Activated CD4-positive, alpha-beta memory T cell treated with anti-CD3 and anti-CD28 coated beads, Interleukin-2, amount 10 ng/mL, durations not matched to agents 7 days and 5 days (primary cell): ENCODE data around the gene PRR3. TPM values are rescaled to one million over a fixed set of nuclear protein-coding genes. Genes with fewer than 3 reads are reported as not detected.

ENCODE experiments used
- CTCF ChIA-PET: fragments of 350-600 bp; sonication (Branson Sonifier 250); formaldehyde crosslinking; loops from one replicate; lab custom pipeline; 2021; ENCODE audit warnings: antibody characterized with exemption, inconsistent platforms; lab: Charles Lee
- POLR2A ChIA-PET: fragments of 350-600 bp; sonication (Branson Sonifier 250); formaldehyde crosslinking; loops from one replicate; lab custom pipeline; 2021; ENCODE audit warnings: antibody characterized with exemption; lab: Charles Lee
- DNase-seq: peaks from one replicate; pipeline ENCODE4 v3.0.0-alpha.2; 2020
- H3K27ac Mint-ChIP-seq: one replicate; pipeline ENCODE4 v1.8.0; 2021; ENCODE audit warnings: mild to moderate bottlenecking, mixed read lengths
- H3K27me3 Mint-ChIP-seq: one replicate; pipeline ENCODE4 v1.8.0; 2021; ENCODE audit warnings: mixed read lengths
- H3K36me3 Mint-ChIP-seq: one replicate; pipeline ENCODE4 v1.8.0; 2021; ENCODE audit warnings: low read depth, mixed read lengths
- H3K4me1 Mint-ChIP-seq: one replicate; pipeline ENCODE4 v1.8.0; 2021; ENCODE audit warnings: mixed read lengths
- H3K4me3 Mint-ChIP-seq: one replicate; pipeline ENCODE4 v1.8.0; 2021; ENCODE audit warnings: mild to moderate bottlenecking, mixed read lengths
- H3K9me3 Mint-ChIP-seq: one replicate; pipeline ENCODE4 v1.8.0; 2021; ENCODE audit warnings: mixed read lengths
- total RNA-seq, 2 experiments: library from RNA; stranded (reverse); gene quantifications; one replicate each; pipeline ENCODE4 v1.2.3, GENCODE V29; 2021

Gene PRR3
- total RNA-seq, 2 experiments from 2014 or later: 15.3 TPM

DNA sequence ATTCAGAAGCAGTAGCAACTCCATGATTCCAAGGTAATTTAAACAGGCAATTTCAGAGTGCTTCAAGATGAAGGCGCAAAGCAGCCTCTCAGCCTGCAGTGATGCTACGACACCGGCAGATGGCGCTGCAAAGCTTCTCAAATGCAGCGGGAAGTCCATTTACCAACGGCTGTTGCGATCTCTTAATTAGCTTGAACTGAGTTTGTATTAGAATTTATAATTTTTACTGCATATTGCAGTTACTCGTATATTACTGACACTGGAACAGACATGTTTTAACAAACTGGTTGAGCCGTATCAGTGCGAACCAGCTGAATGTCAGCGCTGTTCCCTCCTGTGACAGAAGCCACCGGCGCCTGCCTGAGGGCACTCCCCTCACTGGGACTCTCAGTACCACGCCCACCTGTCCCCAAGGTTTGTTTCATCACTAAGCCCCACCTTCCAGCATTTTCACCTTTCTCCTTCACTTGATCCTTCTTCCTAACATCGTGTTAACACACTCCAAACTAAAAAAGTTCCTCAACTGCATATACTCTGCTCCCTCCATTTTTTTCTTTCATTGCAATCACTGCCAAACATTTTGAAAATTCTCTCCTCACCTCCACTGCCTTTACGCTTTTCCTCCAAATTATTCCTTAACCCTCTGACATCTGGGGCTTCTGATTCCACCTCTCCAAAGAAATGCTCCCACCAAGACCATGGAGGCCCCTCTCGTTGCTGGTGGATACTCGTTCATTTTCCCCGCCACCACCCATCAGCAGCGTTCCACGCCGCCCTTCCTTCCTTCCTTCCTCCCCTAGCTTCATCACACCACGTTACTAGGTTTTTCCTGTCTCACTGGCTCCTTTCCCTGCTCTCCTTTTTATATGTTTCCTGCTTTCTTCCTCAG is 15.3 kb upstream of the PRR3 start:
- H3K27ac Mint-ChIP-seq: peak overlapping the region; percentile 77
- POLR2A ChIA-PET: interaction anchor here (0.6 to 7.9 kb wide), 23 partner anchors 10 to 190 kb away, joined by 3 to 119 read pairs (median 7); partner anchors contain the start of genes ABCF1, GNL1, MRPS18B and PPP1R10
- no peaks in the 10 kb centered on the region for H3K27me3 Mint-ChIP-seq
- H3K9me3 Mint-ChIP-seq: no peaks in the 10 kb centered on the region
- H3K4me3 Mint-ChIP-seq: peak overlapping the region; percentile 75
- H3K36me3 Mint-ChIP-seq: peaks cover 13% of the 10 kb centered on the region
- DNase-seq: peak; percentile 83
- H3K4me1 Mint-ChIP-seq: peaks cover 34% of the 10 kb centered on the region
- CTCF ChIA-PET: interaction anchor here (0.6 to 16.0 kb wide), 44 partner anchors 10 to 546 kb away, joined by 3 to 267 read pairs (median 7); partner anchors contain the start of genes ABCF1, DHX16, GNL1 and IER3

DNA sequence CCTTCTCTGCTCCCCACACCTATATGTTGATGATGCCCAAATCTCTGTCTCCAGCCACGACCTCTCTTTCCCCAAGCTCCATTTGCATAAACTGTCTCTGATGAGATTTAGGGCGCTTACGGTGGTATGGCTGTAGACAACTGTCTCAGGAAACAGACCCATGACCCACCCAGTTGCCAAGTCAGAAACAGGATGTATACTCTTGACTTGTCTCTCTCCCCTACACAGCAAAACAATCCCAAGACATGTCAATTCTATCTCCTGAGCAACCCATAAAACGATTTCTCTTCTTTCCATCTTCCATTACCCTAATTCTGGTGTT is 14.7 kb upstream of the PRR3 start:
- CTCF ChIA-PET: interaction anchor here (0.7 to 16.0 kb wide), 28 partner anchors 9 to 368 kb away, joined by 3 to 267 read pairs (median 10); partner anchors contain the start of genes ABCF1, GNL1, IER3 and MRPS18B
- peak overlapping the region; percentile 75 for H3K4me3 Mint-ChIP-seq
- no peaks in the 10 kb centered on the region for H3K27me3 Mint-ChIP-seq
- POLR2A ChIA-PET: interaction anchor here (0.8 to 7.9 kb wide), 18 partner anchors 10 to 189 kb away, joined by 3 to 119 read pairs (median 8); partner anchors contain the start of genes ABCF1, GNL1, MRPS18B and PPP1R10
- H3K27ac Mint-ChIP-seq: peak overlapping the region; percentile 77
- peaks cover 16% of the 10 kb centered on the region for H3K36me3 Mint-ChIP-seq
- no peak for DNase-seq
- no peaks in the 10 kb centered on the region for H3K9me3 Mint-ChIP-seq
- peaks cover 34% of the 10 kb centered on the region for H3K4me1 Mint-ChIP-seq

DNA sequence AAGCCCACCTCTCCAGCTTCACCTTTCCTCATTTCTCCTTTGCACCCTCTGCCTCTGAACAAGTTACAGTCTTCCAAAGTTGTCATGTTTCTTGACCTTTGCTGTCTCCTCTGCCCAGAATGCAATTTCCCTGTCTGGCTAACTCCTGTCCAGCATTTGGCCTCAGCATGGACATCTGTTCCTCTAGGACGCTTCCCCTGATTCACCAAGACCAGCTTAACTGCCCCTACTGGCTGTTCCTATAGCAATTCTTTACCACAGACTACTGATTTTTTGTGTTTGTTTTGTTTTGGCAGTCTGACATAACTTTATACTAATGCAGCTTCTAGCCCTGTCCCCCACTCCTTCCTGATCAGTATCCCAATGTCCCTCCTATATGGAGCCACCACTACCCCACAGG is 14.2 kb upstream of the PRR3 start:
- POLR2A ChIA-PET: interaction anchor here (1.2 to 7.9 kb wide), 15 partner anchors 11 to 188 kb away, joined by 4 to 119 read pairs (median 9); partner anchors contain the start of genes ABCF1, GNL1, MRPS18B and PPP1R10
- CTCF ChIA-PET: interaction anchor here (0.7 to 16.0 kb wide), 22 partner anchors 9 to 367 kb away, joined by 3 to 267 read pairs (median 17); partner anchors contain the start of genes ABCF1, GNL1 and PRR3
- H3K9me3 Mint-ChIP-seq: no peaks in the 10 kb centered on the region
- no peak for DNase-seq
- no peaks in the 10 kb centered on the region for H3K27me3 Mint-ChIP-seq
- H3K27ac Mint-ChIP-seq: peak overlapping the region; percentile 77
- peak overlapping the region; percentile 75 for H3K4me3 Mint-ChIP-seq
- H3K36me3 Mint-ChIP-seq: peaks cover 16% of the 10 kb centered on the region
- H3K4me1 Mint-ChIP-seq: peaks cover 34% of the 10 kb centered on the region

DNA sequence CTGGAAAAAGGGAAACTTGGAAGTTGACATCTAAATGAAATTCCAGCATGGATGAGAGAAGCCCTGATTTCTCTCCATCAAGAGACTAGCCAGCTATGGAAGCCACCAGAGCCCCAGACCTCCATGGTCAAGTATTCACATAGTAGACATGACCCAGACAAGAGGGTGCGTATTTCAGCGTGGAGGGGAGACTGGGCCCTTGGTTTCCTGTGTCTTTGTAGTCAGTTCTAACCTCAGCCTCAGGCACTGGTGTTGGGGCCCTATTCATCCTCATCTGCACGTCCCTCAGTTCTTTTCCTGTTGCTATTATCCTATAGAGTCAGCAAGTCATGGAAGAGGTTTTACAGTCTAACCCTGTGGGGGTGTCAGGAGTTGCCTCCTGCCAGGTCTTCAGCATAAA is 13.3 kb upstream of the PRR3 start:
- Mint-ChIP-seq H3K4me1 (peaks cover 34% of the 10 kb centered on the region), H3K27ac (peak overlapping the region; percentile 11), H3K36me3 (peaks cover 23% of the 10 kb centered on the region), H3K27me3 (no peaks in the 10 kb centered on the region), H3K4me3 (no peak overlapping the region), H3K9me3 (no peaks in the 10 kb centered on the region)
- CTCF ChIA-PET: interaction anchor here (0.6 to 16.0 kb wide), 16 partner anchors 8 to 497 kb away, joined by 3 to 267 read pairs (median 18); partner anchors contain the start of genes GNL1 and PRR3
- no peak for DNase-seq
- POLR2A ChIA-PET: interaction anchor here (1.2 to 7.9 kb wide), 7 partner anchors 12 to 62 kb away, joined by 3 to 119 read pairs (median 27); partner anchors contain the start of genes ABCF1, GNL1 and PRR3

DNA sequence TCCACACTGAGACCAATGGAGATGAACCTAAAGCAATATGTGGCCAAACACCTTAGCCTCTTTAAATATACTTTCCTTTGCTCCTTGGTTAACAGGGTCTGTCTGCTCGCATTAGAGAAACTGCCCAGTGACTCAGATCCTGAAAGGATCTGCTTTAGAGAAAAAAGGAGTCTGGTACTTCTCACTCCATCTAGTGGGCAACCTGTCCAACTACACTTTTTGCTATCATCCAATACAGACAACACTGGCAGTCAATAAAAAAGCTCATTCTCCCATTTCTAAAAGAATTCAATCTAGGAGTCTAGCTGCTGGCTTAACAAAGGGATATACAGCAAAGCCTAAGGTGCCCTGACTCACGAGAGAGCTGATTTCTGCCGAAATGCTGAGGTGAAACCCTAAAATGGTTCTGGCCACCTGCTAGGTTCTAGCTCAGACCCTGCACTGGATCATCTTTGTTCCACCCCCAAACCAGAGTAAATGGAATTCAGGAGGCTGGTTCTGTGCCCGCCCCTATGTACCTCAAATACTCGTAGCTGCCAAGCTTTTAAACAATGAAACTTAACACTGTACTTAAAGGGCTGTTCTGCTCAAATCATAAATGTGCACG is 12.3 kb upstream of the PRR3 start:
- no peaks in the 10 kb centered on the region for H3K9me3 Mint-ChIP-seq
- POLR2A ChIA-PET: interaction anchor here (0.6 to 7.9 kb wide), 13 partner anchors 11 to 186 kb away, joined by 3 to 119 read pairs (median 4); partner anchors contain the start of genes ABCF1, GNL1 and PRR3
- no peaks in the 10 kb centered on the region for H3K27me3 Mint-ChIP-seq
- no peak overlapping the region for H3K27ac Mint-ChIP-seq
- CTCF ChIA-PET: interaction anchor here (0.5 to 16.0 kb wide), 41 partner anchors 9 to 980 kb away, joined by 3 to 267 read pairs (median 4); partner anchors contain the start of genes ABCF1, DHX16, GNL1 and MDC1
- no peak for DNase-seq
- peaks cover 33% of the 10 kb centered on the region for H3K36me3 Mint-ChIP-seq
- no peak overlapping the region for H3K4me3 Mint-ChIP-seq
- H3K4me1 Mint-ChIP-seq: peaks cover 34% of the 10 kb centered on the region

DNA sequence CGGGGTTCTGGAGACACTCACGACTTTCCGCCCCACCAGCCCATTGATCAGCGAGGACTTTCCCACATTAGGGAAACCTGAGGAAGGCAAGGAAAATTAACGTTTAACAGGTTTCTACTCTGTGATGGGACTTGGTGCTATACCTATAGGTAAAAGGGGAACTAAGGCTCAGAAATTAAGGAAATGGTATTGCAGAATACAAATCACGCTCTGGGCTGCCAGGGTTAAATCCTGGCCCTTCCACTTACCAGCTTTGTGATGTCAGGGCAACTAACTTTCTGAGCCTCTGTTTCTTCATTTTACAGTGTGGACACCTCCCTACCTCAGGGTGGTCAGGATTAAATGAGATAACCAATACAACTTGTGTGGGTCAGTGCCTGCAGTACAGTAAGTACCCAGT is 9.6 kb upstream of the PRR3 start:
- Mint-ChIP-seq H3K27me3 (no peaks in the 10 kb centered on the region), H3K4me1 (peaks cover 23% of the 10 kb centered on the region), H3K36me3 (peaks cover 54% of the 10 kb centered on the region), H3K4me3 (no peak overlapping the region), H3K27ac (no peak overlapping the region), H3K9me3 (no peaks in the 10 kb centered on the region)
- ChIA-PET POLR2A (interaction anchor here (1.2 to 1.5 kb wide), 3 partner anchors 9 to 51 kb away, joined by 4 to 5 read pairs (median 5); partner anchors contain the start of genes ABCF1, GNL1 and PRR3), CTCF (interaction anchor here (1.0 to 16.0 kb wide), 5 partner anchors 15 to 183 kb away, joined by 4 to 267 read pairs (median 17); no protein-coding TSS in a partner anchor)
- no peak for DNase-seq

DNA sequence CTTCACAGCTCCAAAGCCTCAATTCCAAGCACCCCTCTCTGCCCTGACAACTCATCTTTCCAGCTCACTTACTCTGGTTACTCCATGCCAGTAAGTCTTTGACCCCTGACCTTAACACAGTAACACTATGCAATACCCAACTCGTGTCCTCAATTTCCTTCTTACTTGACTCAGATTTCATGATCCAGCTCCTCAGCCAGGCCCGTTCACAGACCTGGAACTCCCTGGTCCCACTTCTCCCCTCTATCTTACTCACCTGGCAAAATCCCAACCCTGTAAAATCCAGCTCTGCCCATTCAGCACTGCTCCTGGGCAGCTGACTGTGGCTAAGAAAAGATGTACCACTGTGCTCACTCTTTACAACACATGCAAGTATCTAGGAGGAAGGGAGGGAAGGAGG is 8.7 kb upstream of the PRR3 start:
- peaks cover 63% of the 10 kb centered on the region for H3K36me3 Mint-ChIP-seq
- no peak overlapping the region for H3K27ac Mint-ChIP-seq
- CTCF ChIA-PET: interaction anchor here (1.0 to 16.0 kb wide), 3 partner anchors 16 to 95 kb away, joined by 4 to 267 read pairs (median 5); no protein-coding TSS in a partner anchor
- H3K4me3 Mint-ChIP-seq: no peak overlapping the region
- H3K27me3 Mint-ChIP-seq: no peaks in the 10 kb centered on the region
- POLR2A ChIA-PET: interaction anchor here (1.2 to 1.8 kb wide), 5 partner anchors 8 to 67 kb away, joined by 3 to 5 read pairs (median 5); partner anchors contain the start of genes ABCF1, GNL1 and PRR3
- no peaks in the 10 kb centered on the region for H3K9me3 Mint-ChIP-seq
- DNase-seq: no peak
- peaks cover 15% of the 10 kb centered on the region for H3K4me1 Mint-ChIP-seq

DNA sequence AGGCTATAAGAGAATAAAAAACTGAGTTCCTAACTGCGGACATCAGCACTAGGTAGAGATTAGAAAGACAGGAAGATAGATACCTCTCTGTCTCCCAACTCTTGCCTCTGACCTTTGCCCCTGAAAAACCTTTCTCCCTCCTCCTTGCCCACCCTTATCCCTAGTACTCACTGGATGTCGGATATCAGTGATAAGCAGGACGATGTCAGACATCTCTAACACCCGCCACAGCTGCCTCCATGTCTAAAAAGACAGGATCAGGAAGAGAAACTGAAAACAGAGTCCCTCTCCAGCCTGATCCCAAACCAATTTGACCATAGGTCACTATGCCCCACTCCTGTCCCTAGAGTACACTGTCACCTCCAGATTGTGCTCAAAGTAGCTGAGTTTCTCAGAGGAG is 2.7 kb upstream of the PRR3 start:
- Mint-ChIP-seq H3K36me3 (peaks cover 58% of the 10 kb centered on the region), H3K9me3 (no peaks in the 10 kb centered on the region), H3K4me3 (peak overlapping the region; percentile 95), H3K4me1 (peaks cover 38% of the 10 kb centered on the region), H3K27me3 (no peaks in the 10 kb centered on the region), H3K27ac (no peak overlapping the region)
- ChIA-PET POLR2A (interaction anchor here (0.7 to 5.8 kb wide), 7 partner anchors 11 to 64 kb away, joined by 3 to 73 read pairs (median 41); partner anchors contain the start of genes ABCF1, MRPS18B and PPP1R10), CTCF (interaction anchor here (0.9 to 6.8 kb wide), 4 partner anchors 11 to 72 kb away, joined by 3 to 63 read pairs (median 4); no protein-coding TSS in a partner anchor)
- no peak for DNase-seq

DNA sequence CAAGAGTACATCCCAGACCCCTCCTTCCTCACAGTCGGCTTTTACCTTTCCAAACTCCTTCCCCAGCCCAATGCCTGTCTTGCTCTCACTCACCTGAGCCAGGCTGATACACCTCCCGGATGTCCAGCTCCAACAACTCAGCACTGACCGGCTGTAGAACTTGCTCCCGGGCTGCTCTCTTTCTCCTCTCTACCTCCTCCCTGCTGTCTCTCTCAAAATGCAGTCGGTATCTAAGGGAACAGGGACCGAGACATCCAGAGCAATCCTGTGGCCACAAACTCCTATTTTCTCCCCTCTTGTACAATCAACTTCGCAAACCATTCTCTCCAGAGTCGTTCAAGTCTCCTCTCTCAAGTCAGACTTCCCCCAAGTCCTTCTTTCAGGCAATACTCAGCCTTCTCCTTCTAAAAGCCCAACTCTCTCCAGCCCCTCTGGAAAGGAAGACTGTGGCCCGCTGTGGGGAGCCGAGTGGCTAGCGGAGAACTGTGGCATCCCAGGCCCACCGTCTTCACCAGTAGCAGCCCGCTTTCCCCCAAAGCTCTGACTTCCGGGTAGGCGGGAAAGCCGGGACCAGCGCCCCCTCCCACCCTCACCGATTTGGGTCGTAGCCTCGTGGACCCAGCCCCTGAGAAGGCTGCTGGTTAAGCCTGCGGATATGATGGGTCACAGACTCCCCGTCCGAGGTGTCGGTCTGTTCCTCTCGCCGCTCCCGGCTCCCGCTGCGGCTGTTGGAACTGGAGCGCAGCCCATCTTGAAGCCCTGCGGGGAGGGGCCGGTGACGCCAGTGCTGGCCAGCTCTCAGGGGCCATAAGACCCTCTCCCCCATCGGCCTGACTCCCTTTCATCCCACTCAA is 1.9 kb upstream of the PRR3 start:
- H3K9me3 Mint-ChIP-seq: no peaks in the 10 kb centered on the region
- DNase-seq: no peak
- peak overlapping the region; percentile 99 for H3K27ac Mint-ChIP-seq
- peaks cover 59% of the 10 kb centered on the region for H3K36me3 Mint-ChIP-seq
- ChIA-PET CTCF (interaction anchor here (1.1 to 6.8 kb wide), 2 partner anchors 11 to 73 kb away, joined by 5 to 63 read pairs; no protein-coding TSS in a partner anchor), POLR2A (interaction anchor here (1.0 to 5.8 kb wide), 6 partner anchors 11 to 275 kb away, joined by 3 to 73 read pairs (median 44); partner anchors contain the start of genes ABCF1, MRPS18B and PPP1R10)
- no peaks in the 10 kb centered on the region for H3K27me3 Mint-ChIP-seq
- peaks cover 44% of the 10 kb centered on the region for H3K4me1 Mint-ChIP-seq
- peak overlapping the region; percentile 95 for H3K4me3 Mint-ChIP-seq

DNA sequence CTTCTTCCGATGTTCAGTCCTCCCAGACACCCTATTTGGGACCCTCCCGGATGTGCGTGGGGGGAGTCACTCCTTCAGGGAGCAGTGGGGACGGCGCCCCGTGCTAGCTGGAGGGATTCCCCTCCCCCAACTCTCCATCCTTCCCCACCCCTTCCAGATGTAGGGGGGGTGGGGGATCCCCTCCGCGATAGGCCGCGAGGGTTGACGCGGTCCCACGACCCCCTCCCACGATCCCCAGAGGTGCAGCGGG is 1.4 kb upstream of the PRR3 start:
- CTCF ChIA-PET: interaction anchor here (6.8 kb wide), 1 partner anchor 12 kb away, joined by 63 read pairs; no protein-coding TSS in a partner anchor
- Mint-ChIP-seq H3K9me3 (no peaks in the 10 kb centered on the region), H3K27ac (peak overlapping the region; percentile 99), H3K4me3 (peak overlapping the region; percentile 95), H3K27me3 (no peaks in the 10 kb centered on the region), H3K4me1 (peaks cover 45% of the 10 kb centered on the region), H3K36me3 (peaks cover 55% of the 10 kb centered on the region)
- no peak for DNase-seq
- POLR2A ChIA-PET: interaction anchor here (1.0 to 5.8 kb wide), 6 partner anchors 12 to 274 kb away, joined by 3 to 73 read pairs (median 44); partner anchors contain the start of genes ABCF1, MRPS18B and PPP1R10
